K562 (cell line): ENCODE data around the gene FAM161B. TPM values are rescaled to one million over a fixed set of nuclear protein-coding genes. Genes with fewer than 3 reads are reported as not detected.
A peak's percentile ranks its signal among the peaks of the same experiment; 100 is the strongest.

Experiments used
- COPS2 ChIP-seq: fragments of 450-650 bp; conservative IDR thresholded peaks from 2 replicates; pipeline ENCODE4 v1.6.1; 2016; ENCODE audit warnings: mild to moderate bottlenecking, moderate library complexity
- CTBP1 ChIP-seq: fragments of 450-650 bp; IDR thresholded peaks from 2 replicates; pipeline ENCODE4 v1.6.1; 2016; ENCODE audit warnings: borderline replicate concordance
- ESRRA ChIP-seq: fragments of 450-650 bp; IDR thresholded peaks from 2 replicates; pipeline ENCODE4 v1.6.1; 2014; ENCODE audit warnings: low read depth, mild to moderate bottlenecking, moderate library complexity, borderline replicate concordance
- FOXJ2 ChIP-seq: fragments of 200-800 bp; sonication (Bioruptor generic); IDR thresholded peaks from 2 replicates; pipeline ENCODE4 v1.6.1; 2016; ENCODE audit warnings: missing genetic modification characterization, missing compliant biosample characterization
- HDAC6 ChIP-seq: IDR thresholded peaks from 2 replicates; pipeline ENCODE4 v1.6.1; 2012; ENCODE audit warnings: low read depth, mild to moderate bottlenecking, control low read depth, inconsistent platforms, low read length, moderate library complexity
- ILK ChIP-seq: fragments of 450-650 bp; IDR thresholded peaks from 2 replicates; pipeline ENCODE4 v1.6.1; 2016; ENCODE audit warnings: missing genetic modification characterization, low read depth, mild to moderate bottlenecking, missing compliant biosample characterization, moderate library complexity, borderline replicate concordance
- MCM5 ChIP-seq: fragments of 450-650 bp; IDR thresholded peaks from 2 replicates; pipeline ENCODE4 v1.6.1; 2016; ENCODE audit warnings: low read depth
- OTX1 ChIP-seq: fragments of 450-650 bp; formaldehyde crosslinking; IDR thresholded peaks from 2 replicates; pipeline ENCODE4 v1.4.0; 2022; ENCODE audit warnings: mild to moderate bottlenecking
- PCBP2 ChIP-seq: fragments of 200-400 bp; formaldehyde crosslinking; IDR thresholded peaks from 2 replicates; pipeline ENCODE4 v1.6.1; 2018; ENCODE audit warnings: low read length, low read depth, mild to moderate bottlenecking, moderate library complexity; ENCODE audit not compliant: poor library complexity, severe bottlenecking
- RFX1 ChIP-seq: fragments of 450-650 bp; IDR thresholded peaks from 2 replicates; pipeline ENCODE4 v1.6.1; 2016; ENCODE audit warnings: mild to moderate bottlenecking, moderate library complexity
- RFX5 ChIP-seq: IDR thresholded peaks from 2 replicates; pipeline ENCODE4 v1.6.1; 2011; ENCODE audit warnings: low read depth, mild to moderate bottlenecking, improper control_type of control experiment, low read length
- ZC3H4 ChIP-seq: sonication (generic); formaldehyde crosslinking; IDR thresholded peaks from 2 replicates; pipeline ENCODE4 v1.9.0; 2021; ENCODE audit warnings: missing genetic modification reagents, borderline replicate concordance
- ZNF263 ChIP-seq: sonication (generic); formaldehyde crosslinking; IDR thresholded peaks from 2 replicates; pipeline ENCODE4 v1.8.0; 2022; ENCODE audit warnings: mild to moderate bottlenecking, missing genetic modification reagents, borderline replicate concordance
- ZNF431 ChIP-seq: sonication (generic); formaldehyde crosslinking; IDR thresholded peaks from 2 replicates; pipeline ENCODE4 v1.8.0; 2022; ENCODE audit warnings: mild to moderate bottlenecking, missing genetic modification reagents
- ZNF79 ChIP-seq: fragments of 250-450 bp; sonication (Bioruptor Pico); IDR thresholded peaks from 2 replicates; pipeline ENCODE4 v1.4.0; 2020; ENCODE audit warnings: low read depth, mild to moderate bottlenecking, moderate library complexity
- polyA plus RNA-seq, 8 experiments: library from polyadenylated mRNA; depleted of rRNA in 4 of 8; stranded (reverse) in 5 of 8; unstranded in 3 of 8; fragments of >200 nt; fragmentation: Nextera tagmentation in 2 of 8; fragmentation: Illumina TruSeq in 1 of 8; extraction: Ambion mirVana in 2 of 8; extraction: Trizol in 1 of 8; gene quantifications; 2 replicates each; pipeline versions ENCODE4 v1.2.1 to v1.2.3, GENCODE V29; 2011 to 2014; ENCODE audit warnings: inconsistent platforms in 1 of 8, missing spikeins in 1 of 8
- total RNA-seq, 7 experiments: library from RNA; depleted of rRNA in 6 of 7; stranded (reverse); fragments of >200 nt in 6 of 7; fragmentation: Illumina TruSeq in 2 of 7; extraction: Trizol in 2 of 7; gene quantifications; 2 replicates each; pipeline versions ENCODE4 v1.2.1 to v1.2.3, GENCODE V29; 2011 to 2021; ENCODE audit warnings: low replicate concordance in 1 of 7
- TF ChIP-seq, protein P1 (sequence below): fragments of 450-650 bp; IDR thresholded peaks from 2 replicates; pipeline ENCODE4 v1.7.1; 2018; ENCODE audit warnings: mild to moderate bottlenecking, low read depth; ENCODE audit not compliant: partially characterized antibody
- TF ChIP-seq, protein P2 (sequence below): fragments of 450-650 bp; IDR thresholded peaks from 2 replicates; pipeline ENCODE4 v1.6.1; 2017; ENCODE audit warnings: antibody characterized with exemption, mild to moderate bottlenecking
- TF ChIP-seq, protein P3 (sequence below): fragments of 250-450 bp; sonication (Bioruptor Pico); IDR thresholded peaks from 2 replicates; pipeline ENCODE4 v1.5.0; 2022; ENCODE audit warnings: mild to moderate bottlenecking

FAM161B gene
- total and polyA plus RNA-seq, 9 of the 15 experiments (the other 6 are each of a cell fraction or from before 2014, with no cell fraction given): 0.15 to 1.3 (median 0.84) TPM

DNA sequence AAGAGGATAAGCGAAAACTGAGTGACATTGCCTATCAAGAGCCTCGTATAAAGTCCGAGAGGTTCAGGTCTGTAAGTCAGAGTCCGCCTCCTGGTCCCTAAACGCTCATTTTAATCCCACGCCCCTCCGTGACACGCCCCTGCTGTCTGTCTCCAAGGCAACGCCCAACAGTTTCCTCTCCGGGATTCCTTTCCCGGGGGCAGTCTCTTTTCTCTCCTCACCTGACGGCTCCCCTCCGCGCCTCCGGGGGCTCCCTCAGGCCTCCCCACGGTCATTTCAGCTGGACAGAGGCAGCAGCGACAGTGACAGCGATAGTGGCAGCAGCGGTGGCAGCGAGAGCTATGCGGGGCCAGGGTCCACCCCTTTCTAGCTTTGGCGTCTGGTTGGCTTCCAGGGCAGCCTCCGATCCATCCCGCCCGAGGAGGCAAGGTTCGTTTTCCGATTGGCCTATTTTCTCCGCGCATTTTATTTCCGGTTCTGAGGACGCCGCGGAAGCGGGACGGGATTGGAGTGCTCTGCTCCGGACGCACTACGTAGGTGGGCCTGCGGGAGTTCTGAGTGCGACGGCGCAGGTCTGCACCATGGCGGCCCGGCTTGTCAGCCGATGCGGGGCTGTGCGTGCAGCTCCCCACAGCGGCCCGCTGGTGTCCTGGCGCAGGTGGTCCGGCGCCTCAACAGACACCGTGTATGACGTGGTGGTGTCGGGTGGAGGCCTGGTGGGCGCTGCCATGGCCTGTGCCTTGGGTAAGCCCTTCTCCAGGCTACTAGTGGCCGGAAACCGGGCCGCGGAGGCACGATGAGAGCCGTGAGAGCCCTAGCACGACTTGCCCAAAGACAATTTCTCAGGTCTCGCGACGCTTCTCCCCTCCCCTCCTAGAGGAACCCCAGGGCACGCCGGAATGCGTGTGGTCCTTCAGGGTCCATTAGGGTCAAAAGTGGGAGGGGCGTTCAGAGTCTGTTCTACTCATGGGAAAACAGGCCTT, at the start of gene FAM161B, which contains the start of gene COQ6 (continued):
- peak; percentile 45; the same call in 1 of the 2 replicates for TF ChIP-seq OTX1 (CRISPR knock-in tag)
- TF ChIP-seq ESRRA: peak; percentile 68
- TF ChIP-seq ILK (tag): no peak
- peak; percentile 53; the same call in 1 of the 2 replicates for TF ChIP-seq ZNF263 (CRISPR knock-in tag)
- TF ChIP-seq ZNF431 (CRISPR knock-in tag): no peak
- TF ChIP-seq MCM5: no peak
- TF ChIP-seq, protein P1, sequence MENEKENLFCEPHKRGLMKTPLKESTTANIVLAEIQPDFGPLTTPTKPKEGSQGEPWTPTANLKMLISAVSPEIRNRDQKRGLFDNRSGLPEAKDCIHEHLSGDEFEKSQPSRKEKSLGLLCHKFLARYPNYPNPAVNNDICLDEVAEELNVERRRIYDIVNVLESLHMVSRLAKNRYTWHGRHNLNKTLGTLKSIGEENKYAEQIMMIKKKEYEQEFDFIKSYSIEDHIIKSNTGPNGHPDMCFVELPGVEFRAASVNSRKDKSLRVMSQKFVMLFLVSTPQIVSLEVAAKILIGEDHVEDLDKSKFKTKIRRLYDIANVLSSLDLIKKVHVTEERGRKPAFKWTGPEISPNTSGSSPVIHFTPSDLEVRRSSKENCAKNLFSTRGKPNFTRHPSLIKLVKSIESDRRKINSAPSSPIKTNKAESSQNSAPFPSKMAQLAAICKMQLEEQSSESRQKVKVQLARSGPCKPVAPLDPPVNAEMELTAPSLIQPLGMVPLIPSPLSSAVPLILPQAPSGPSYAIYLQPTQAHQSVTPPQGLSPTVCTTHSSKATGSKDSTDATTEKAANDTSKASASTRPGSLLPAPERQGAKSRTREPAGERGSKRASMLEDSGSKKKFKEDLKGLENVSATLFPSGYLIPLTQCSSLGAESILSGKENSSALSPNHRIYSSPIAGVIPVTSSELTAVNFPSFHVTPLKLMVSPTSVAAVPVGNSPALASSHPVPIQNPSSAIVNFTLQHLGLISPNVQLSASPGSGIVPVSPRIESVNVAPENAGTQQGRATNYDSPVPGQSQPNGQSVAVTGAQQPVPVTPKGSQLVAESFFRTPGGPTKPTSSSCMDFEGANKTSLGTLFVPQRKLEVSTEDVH: no peak
- TF ChIP-seq ZNF79 (CRISPR knock-in tag): no peak
- TF ChIP-seq PCBP2: no peak
- TF ChIP-seq RFX1: peak; percentile 95
- no peak for TF ChIP-seq COPS2
- peak; percentile 43; the same call in 1 of the 2 replicates for TF ChIP-seq FOXJ2 (tag)
- TF ChIP-seq, protein P2, sequence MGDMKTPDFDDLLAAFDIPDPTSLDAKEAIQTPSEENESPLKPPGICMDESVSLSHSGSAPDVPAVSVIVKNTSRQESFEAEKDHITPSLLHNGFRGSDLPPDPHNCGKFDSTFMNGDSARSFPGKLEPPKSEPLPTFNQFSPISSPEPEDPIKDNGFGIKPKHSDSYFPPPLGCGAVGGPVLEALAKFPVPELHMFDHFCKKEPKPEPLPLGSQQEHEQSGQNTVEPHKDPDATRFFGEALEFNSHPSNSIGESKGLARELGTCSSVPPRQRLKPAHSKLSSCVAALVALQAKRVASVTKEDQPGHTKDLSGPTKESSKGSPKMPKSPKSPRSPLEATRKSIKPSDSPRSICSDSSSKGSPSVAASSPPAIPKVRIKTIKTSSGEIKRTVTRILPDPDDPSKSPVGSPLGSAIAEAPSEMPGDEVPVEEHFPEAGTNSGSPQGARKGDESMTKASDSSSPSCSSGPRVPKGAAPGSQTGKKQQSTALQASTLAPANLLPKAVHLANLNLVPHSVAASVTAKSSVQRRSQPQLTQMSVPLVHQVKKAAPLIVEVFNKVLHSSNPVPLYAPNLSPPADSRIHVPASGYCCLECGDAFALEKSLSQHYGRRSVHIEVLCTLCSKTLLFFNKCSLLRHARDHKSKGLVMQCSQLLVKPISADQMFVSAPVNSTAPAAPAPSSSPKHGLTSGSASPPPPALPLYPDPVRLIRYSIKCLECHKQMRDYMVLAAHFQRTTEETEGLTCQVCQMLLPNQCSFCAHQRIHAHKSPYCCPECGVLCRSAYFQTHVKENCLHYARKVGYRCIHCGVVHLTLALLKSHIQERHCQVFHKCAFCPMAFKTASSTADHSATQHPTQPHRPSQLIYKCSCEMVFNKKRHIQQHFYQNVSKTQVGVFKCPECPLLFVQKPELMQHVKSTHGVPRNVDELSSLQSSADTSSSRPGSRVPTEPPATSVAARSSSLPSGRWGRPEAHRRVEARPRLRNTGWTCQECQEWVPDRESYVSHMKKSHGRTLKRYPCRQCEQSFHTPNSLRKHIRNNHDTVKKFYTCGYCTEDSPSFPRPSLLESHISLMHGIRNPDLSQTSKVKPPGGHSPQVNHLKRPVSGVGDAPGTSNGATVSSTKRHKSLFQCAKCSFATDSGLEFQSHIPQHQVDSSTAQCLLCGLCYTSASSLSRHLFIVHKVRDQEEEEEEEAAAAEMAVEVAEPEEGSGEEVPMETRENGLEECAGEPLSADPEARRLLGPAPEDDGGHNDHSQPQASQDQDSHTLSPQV: no peak
- no peak for TF ChIP-seq ZC3H4 (CRISPR knock-in tag)
- TF ChIP-seq HDAC6: no peak
- TF ChIP-seq RFX5: no peak
- TF ChIP-seq CTBP1: peak; percentile 62
- TF ChIP-seq, protein P3, sequence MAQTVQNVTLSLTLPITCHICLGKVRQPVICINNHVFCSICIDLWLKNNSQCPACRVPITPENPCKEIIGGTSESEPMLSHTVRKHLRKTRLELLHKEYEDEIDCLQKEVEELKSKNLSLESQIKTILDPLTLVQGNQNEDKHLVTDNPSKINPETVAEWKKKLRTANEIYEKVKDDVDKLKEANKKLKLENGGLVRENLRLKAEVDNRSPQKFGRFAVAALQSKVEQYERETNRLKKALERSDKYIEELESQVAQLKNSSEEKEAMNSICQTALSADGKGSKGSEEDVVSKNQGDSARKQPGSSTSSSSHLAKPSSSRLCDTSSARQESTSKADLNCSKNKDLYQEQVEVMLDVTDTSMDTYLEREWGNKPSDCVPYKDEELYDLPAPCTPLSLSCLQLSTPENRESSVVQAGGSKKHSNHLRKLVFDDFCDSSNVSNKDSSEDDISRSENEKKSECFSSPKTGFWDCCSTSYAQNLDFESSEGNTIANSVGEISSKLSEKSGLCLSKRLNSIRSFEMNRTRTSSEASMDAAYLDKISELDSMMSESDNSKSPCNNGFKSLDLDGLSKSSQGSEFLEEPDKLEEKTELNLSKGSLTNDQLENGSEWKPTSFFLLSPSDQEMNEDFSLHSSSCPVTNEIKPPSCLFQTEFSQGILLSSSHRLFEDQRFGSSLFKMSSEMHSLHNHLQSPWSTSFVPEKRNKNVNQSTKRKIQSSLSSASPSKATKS (CRISPR knock-in tag): no peak
